K562 (cell line): ENCODE measurements around the gene PPAN. TPM values are rescaled to one million over a fixed set of nuclear protein-coding genes. Genes with fewer than 3 reads are reported as not detected.

Source experiments
- C11orf30 ChIP-seq: fragments of 450-650 bp; IDR thresholded peaks from 2 replicates; pipeline ENCODE4 v1.6.1; 2016; ENCODE audit warnings: low read depth, mild to moderate bottlenecking
- FOXP1 ChIP-seq: sonication (generic); formaldehyde crosslinking; IDR thresholded peaks from 2 replicates; pipeline ENCODE4 v1.8.0; 2022; ENCODE audit warnings: mild to moderate bottlenecking, missing genetic modification reagents
- GTF2A2 ChIP-seq: IDR thresholded peaks from 2 replicates; pipeline ENCODE4 v1.6.1; 2016; ENCODE audit warnings: mild to moderate bottlenecking, missing genetic modification characterization, missing compliant biosample characterization
- HDAC2 ChIP-seq: fragments of 450-650 bp; IDR thresholded peaks from 2 replicates; pipeline ENCODE4 v1.6.1; 2016; ENCODE audit warnings: mild to moderate bottlenecking
- HMG20B ChIP-seq: fragments of 250-450 bp; sonication (Bioruptor Pico); IDR thresholded peaks from 2 replicates; pipeline ENCODE4 v1.5.0; 2021; ENCODE audit warnings: mild to moderate bottlenecking
- HNRNPH1 ChIP-seq: fragments of 200-400 bp; formaldehyde crosslinking; optimal IDR thresholded peaks from 2 replicates; pipeline ENCODE3; 2017; ENCODE audit warnings: low read depth, mild to moderate bottlenecking, low read length, moderate library complexity
- L3MBTL2 ChIP-seq: fragments of 450-650 bp; IDR thresholded peaks from 2 replicates; pipeline ENCODE4 v1.6.1; 2016; ENCODE audit warnings: mild to moderate bottlenecking, moderate library complexity
- LARP7 ChIP-seq: fragments of 450-650 bp; IDR thresholded peaks from 2 replicates; pipeline ENCODE4 v1.6.1; 2016
- MECOM ChIP-seq: fragments of 250-450 bp; sonication (Bioruptor Pico); IDR thresholded peaks from 2 replicates; pipeline ENCODE4 v1.8.0; 2022; ENCODE audit warnings: inconsistent platforms
- RBFOX2 ChIP-seq: fragments of 200-400 bp; formaldehyde crosslinking; IDR thresholded peaks from 2 replicates; pipeline ENCODE4 v1.6.1; 2017; ENCODE audit warnings: low read depth, mild to moderate bottlenecking, low read length, moderate library complexity
- SMARCA5 ChIP-seq: fragments of 450-650 bp; IDR thresholded peaks from 2 replicates; pipeline ENCODE4 v1.6.1; 2016
- ZBTB1 ChIP-seq: sonication (generic); formaldehyde crosslinking; IDR thresholded peaks from 2 replicates; pipeline ENCODE4 v1.8.1; 2023; ENCODE audit warnings: missing genetic modification reagents, low read depth, mild to moderate bottlenecking, borderline replicate concordance
- ZNF76 ChIP-seq: fragments of 250-450 bp; sonication (Bioruptor Pico); IDR thresholded peaks from 2 replicates; pipeline ENCODE4 v1.4.0; 2020; ENCODE audit warnings: mild to moderate bottlenecking, moderate library complexity, borderline replicate concordance
- polyA plus RNA-seq, 8 experiments: library from polyadenylated mRNA; depleted of rRNA in 4 of 8; stranded (reverse) in 5 of 8; unstranded in 3 of 8; fragments of >200 nt; fragmentation: Nextera tagmentation in 2 of 8; fragmentation: Illumina TruSeq in 1 of 8; extraction: Ambion mirVana in 2 of 8; extraction: Trizol in 1 of 8; gene quantifications; 2 replicates each; pipeline versions ENCODE4 v1.2.1 to v1.2.3, GENCODE V29; 2011 to 2014; ENCODE audit warnings: inconsistent platforms in 1 of 8, missing spikeins in 1 of 8
- total RNA-seq, 7 experiments: library from RNA; depleted of rRNA in 6 of 7; stranded (reverse); fragments of >200 nt in 6 of 7; fragmentation: Illumina TruSeq in 2 of 7; extraction: Trizol in 2 of 7; gene quantifications; 2 replicates each; pipeline versions ENCODE4 v1.2.1 to v1.2.3, GENCODE V29; 2011 to 2021; ENCODE audit warnings: low replicate concordance in 1 of 7
- TF ChIP-seq, protein P1 (sequence below): fragments of 250-450 bp; sonication (Bioruptor Pico); IDR thresholded peaks from 2 replicates; pipeline ENCODE4 v1.8.0; 2022; ENCODE audit warnings: inconsistent platforms
- TF ChIP-seq, protein P2 (sequence below): IDR thresholded peaks from 3 replicates; pipeline ENCODE4 v1.6.1; 2011; ENCODE audit warnings: borderline replicate concordance, mild to moderate bottlenecking, moderate library complexity; ENCODE audit not compliant: insufficient read length; ENCODE audit errors: extremely low read depth
- TF ChIP-seq, protein P3 (sequence below), 2 experiments: fragments of 450-650 bp; IDR thresholded peaks; 2 replicates each; pipeline ENCODE4 v1.6.1; 2016
- TF ChIP-seq, protein P4 (sequence below): fragments of 200-800 bp; sonication (Bioruptor generic); IDR thresholded peaks from 2 replicates; pipeline ENCODE4 v1.6.1; 2016; ENCODE audit warnings: missing genetic modification characterization, missing compliant biosample characterization

PPAN gene
- total and polyA plus RNA-seq, 9 of the 15 experiments (the other 6 are each of a cell fraction or from before 2014, with no cell fraction given), result 2.2 to 129 (median 59.1) TPM

DNA sequence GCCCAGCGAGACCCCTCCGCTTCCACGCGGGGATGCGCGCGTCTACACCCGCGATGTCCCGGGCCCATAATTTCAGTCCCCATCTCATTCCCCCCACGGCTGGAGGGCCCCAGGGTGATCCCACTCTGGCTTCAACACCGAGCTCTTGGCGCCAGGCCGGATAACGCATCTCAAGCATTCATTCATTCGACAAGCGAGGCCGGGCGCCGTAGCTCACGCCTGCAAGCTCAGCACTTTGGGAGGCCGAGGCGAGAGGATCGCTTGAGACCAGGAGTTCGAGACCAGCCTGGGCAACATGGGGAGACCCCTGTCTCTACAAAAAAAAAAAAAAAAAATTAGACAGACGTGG, 9.6 kb upstream of the PPAN start (continued):
- TF ChIP-seq, protein P1, sequence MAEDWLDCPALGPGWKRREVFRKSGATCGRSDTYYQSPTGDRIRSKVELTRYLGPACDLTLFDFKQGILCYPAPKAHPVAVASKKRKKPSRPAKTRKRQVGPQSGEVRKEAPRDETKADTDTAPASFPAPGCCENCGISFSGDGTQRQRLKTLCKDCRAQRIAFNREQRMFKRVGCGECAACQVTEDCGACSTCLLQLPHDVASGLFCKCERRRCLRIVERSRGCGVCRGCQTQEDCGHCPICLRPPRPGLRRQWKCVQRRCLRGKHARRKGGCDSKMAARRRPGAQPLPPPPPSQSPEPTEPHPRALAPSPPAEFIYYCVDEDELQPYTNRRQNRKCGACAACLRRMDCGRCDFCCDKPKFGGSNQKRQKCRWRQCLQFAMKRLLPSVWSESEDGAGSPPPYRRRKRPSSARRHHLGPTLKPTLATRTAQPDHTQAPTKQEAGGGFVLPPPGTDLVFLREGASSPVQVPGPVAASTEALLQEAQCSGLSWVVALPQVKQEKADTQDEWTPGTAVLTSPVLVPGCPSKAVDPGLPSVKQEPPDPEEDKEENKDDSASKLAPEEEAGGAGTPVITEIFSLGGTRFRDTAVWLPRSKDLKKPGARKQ (CRISPR knock-in tag), result peak; percentile 75
- TF ChIP-seq, protein P2, sequence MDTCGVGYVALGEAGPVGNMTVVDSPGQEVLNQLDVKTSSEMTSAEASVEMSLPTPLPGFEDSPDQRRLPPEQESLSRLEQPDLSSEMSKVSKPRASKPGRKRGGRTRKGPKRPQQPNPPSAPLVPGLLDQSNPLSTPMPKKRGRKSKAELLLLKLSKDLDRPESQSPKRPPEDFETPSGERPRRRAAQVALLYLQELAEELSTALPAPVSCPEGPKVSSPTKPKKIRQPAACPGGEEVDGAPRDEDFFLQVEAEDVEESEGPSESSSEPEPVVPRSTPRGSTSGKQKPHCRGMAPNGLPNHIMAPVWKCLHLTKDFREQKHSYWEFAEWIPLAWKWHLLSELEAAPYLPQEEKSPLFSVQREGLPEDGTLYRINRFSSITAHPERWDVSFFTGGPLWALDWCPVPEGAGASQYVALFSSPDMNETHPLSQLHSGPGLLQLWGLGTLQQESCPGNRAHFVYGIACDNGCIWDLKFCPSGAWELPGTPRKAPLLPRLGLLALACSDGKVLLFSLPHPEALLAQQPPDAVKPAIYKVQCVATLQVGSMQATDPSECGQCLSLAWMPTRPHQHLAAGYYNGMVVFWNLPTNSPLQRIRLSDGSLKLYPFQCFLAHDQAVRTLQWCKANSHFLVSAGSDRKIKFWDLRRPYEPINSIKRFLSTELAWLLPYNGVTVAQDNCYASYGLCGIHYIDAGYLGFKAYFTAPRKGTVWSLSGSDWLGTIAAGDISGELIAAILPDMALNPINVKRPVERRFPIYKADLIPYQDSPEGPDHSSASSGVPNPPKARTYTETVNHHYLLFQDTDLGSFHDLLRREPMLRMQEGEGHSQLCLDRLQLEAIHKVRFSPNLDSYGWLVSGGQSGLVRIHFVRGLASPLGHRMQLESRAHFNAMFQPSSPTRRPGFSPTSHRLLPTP, result no peak
- TF ChIP-seq HDAC2 (0 out of 2 replicates have a peak, but pooled peaks have one; percentile 18), ZBTB1 (CRISPR knock-in tag) (no peak), SMARCA5 (no peak), C11orf30 (peak; percentile 67), HNRNPH1 (no peak), MECOM (CRISPR knock-in tag) (no peak), RBFOX2 (peak; percentile 66), HMG20B (no peak), GTF2A2 (tag) (no peak), ZNF76 (CRISPR knock-in tag) (0 out of 2 replicates have a peak, but pooled peaks have one; percentile 4), L3MBTL2 (no peak), FOXP1 (peak; percentile 26; the same call in 1 of the 2 replicates), LARP7 (no peak)
- TF ChIP-seq, protein P3, sequence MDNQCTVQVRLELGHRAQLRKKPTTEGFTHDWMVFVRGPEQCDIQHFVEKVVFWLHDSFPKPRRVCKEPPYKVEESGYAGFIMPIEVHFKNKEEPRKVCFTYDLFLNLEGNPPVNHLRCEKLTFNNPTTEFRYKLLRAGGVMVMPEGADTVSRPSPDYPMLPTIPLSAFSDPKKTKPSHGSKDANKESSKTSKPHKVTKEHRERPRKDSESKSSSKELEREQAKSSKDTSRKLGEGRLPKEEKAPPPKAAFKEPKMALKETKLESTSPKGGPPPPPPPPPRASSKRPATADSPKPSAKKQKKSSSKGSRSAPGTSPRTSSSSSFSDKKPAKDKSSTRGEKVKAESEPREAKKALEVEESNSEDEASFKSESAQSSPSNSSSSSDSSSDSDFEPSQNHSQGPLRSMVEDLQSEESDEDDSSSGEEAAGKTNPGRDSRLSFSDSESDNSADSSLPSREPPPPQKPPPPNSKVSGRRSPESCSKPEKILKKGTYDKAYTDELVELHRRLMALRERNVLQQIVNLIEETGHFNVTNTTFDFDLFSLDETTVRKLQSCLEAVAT (IDR thresholded peaks at IDR 0.05), result peak in 1 of 2 experiments; percentile 75; a peak in 1 of 4 replicates
- TF ChIP-seq, protein P4, sequence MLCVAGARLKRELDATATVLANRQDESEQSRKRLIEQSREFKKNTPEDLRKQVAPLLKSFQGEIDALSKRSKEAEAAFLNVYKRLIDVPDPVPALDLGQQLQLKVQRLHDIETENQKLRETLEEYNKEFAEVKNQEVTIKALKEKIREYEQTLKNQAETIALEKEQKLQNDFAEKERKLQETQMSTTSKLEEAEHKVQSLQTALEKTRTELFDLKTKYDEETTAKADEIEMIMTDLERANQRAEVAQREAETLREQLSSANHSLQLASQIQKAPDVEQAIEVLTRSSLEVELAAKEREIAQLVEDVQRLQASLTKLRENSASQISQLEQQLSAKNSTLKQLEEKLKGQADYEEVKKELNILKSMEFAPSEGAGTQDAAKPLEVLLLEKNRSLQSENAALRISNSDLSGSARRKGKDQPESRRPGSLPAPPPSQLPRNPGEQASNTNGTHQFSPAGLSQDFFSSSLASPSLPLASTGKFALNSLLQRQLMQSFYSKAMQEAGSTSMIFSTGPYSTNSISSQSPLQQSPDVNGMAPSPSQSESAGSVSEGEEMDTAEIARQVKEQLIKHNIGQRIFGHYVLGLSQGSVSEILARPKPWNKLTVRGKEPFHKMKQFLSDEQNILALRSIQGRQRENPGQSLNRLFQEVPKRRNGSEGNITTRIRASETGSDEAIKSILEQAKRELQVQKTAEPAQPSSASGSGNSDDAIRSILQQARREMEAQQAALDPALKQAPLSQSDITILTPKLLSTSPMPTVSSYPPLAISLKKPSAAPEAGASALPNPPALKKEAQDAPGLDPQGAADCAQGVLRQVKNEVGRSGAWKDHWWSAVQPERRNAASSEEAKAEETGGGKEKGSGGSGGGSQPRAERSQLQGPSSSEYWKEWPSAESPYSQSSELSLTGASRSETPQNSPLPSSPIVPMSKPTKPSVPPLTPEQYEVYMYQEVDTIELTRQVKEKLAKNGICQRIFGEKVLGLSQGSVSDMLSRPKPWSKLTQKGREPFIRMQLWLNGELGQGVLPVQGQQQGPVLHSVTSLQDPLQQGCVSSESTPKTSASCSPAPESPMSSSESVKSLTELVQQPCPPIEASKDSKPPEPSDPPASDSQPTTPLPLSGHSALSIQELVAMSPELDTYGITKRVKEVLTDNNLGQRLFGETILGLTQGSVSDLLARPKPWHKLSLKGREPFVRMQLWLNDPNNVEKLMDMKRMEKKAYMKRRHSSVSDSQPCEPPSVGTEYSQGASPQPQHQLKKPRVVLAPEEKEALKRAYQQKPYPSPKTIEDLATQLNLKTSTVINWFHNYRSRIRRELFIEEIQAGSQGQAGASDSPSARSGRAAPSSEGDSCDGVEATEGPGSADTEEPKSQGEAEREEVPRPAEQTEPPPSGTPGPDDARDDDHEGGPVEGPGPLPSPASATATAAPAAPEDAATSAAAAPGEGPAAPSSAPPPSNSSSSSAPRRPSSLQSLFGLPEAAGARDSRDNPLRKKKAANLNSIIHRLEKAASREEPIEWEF (CRISPR knock-in tag), result no peak
